Smooth muscle cell (in vitro differentiated cells): ENCODE measurements around the gene DSC3. TPM values are rescaled to one million over a fixed set of nuclear protein-coding genes. Genes with fewer than 3 reads are reported as not detected.
"Not testable (repeated sequence)": the region's sequence is repeated elsewhere in the genome, so short reads cannot be mapped to it uniquely, and the experiment has no call there.

Experiments
- DNase-seq: peaks from one replicate; lab custom pipeline; 2025; ENCODE audit not compliant: unreplicated experiment; lab: John Stamatoyannopoulos, UW
- H2AFZ ChIP-seq: fragments of 200-600 bp; sonication (generic); 2 replicates; pipeline ENCODE4 v1.6.0; 2016; ENCODE audit warnings: antibody characterized with exemption, low read depth, mild to moderate bottlenecking
- H3F3A ChIP-seq: fragments of 200-600 bp; sonication (generic); 2 replicates; pipeline ENCODE4 v1.6.0; 2017; ENCODE audit warnings: antibody characterized with exemption, low read depth
- H3K27ac ChIP-seq: fragments of 200-600 bp; sonication (generic); 2 replicates; pipeline ENCODE4 v1.5.1; 2016; ENCODE audit warnings: low read depth, mild to moderate bottlenecking
- H3K27me3 ChIP-seq: fragments of 200-600 bp; sonication (generic); 2 replicates; pipeline ENCODE4 v1.6.1; 2016; ENCODE audit warnings: low read depth, mild to moderate bottlenecking
- H3K36me3 ChIP-seq: fragments of 200-600 bp; sonication (generic); 2 replicates; pipeline ENCODE4 v1.5.1; 2016; ENCODE audit warnings: low read depth
- H3K4me1 ChIP-seq: fragments of 200-600 bp; sonication (generic); 2 replicates; pipeline ENCODE4 v1.5.1; 2016; ENCODE audit warnings: low read depth
- H3K4me2 ChIP-seq: fragments of 200-600 bp; sonication (generic); 2 replicates; pipeline ENCODE4 v1.6.0; 2016; ENCODE audit warnings: mild to moderate bottlenecking
- H3K4me3 ChIP-seq: fragments of 200-600 bp; sonication (generic); 2 replicates; pipeline ENCODE4 v1.5.1; 2016; ENCODE audit warnings: mild to moderate bottlenecking
- H3K79me2 ChIP-seq: fragments of 200-600 bp; sonication (generic); 2 replicates; pipeline ENCODE4 v1.6.0; 2016; ENCODE audit warnings: low read depth, mild to moderate bottlenecking
- H3K9ac ChIP-seq: fragments of 200-600 bp; sonication (generic); 2 replicates; pipeline ENCODE4 v1.6.0; 2016; ENCODE audit warnings: low read depth
- H3K9me3 ChIP-seq: fragments of 200-600 bp; sonication (generic); replicated peaks from 2 replicates; pipeline ENCODE4 v1.5.1; 2016; ENCODE audit warnings: low read depth
- H4K20me1 ChIP-seq: fragments of 200-600 bp; sonication (generic); 2 replicates; pipeline ENCODE4 v1.6.0; 2016; ENCODE audit warnings: low read depth
- CTCF ChIP-seq: fragments of 200-600 bp; sonication (generic); IDR thresholded peaks from 2 replicates; pipeline ENCODE4 v1.5.1; 2017; ENCODE audit warnings: borderline replicate concordance, mild to moderate bottlenecking, antibody characterized with exemption; ENCODE audit not compliant: insufficient read depth, poor library complexity, severe bottlenecking
- WGBS: methylation state at CpG from one replicate; pipeline ENCODE4 v1.1.7; 2016; ENCODE audit warnings: low lambda C conversion rate; 5-methylcytosine and 5-hydroxymethylcytosine counted together
- polyA plus RNA-seq: library from polyadenylated mRNA; unstranded; fragments of >200 nt; fragmentation: Nextera tagmentation; extraction: Ambion mirVana; gene quantifications from 2 replicates; pipeline ENCODE4 v1.2.1, GENCODE V29; 2016
- total RNA-seq: library from RNA; depleted of rRNA; stranded (reverse); fragments of >200 nt; gene quantifications from 2 replicates; pipeline ENCODE4 v1.2.3, GENCODE V29; 2014

Gene DSC3
- total and polyA plus RNA-seq, 2 experiments from 2014 or later: 3.3 to 43.7 TPM

- Histone ChIP-seq H3K9ac (peak overlapping the region; percentile 24), H3K27ac (no peak overlapping the region), H2AFZ (peak overlapping the region; percentile 86), H3K36me3 (no peaks in the 10 kb centered on the region), H4K20me1 (no peaks in the 10 kb centered on the region), H3K4me1 (peaks cover 9% of the 10 kb centered on the region), H3K4me2 (peak overlapping the region; percentile 89), H3K27me3 (peaks cover 50% of the 10 kb centered on the region), H3K9me3 (no peaks in the 10 kb centered on the region), H3K79me2 (peaks cover 15% of the 10 kb centered on the region), H3K4me3 (peak overlapping the region; percentile 59), H3F3A (no peaks in the 10 kb centered on the region)
- TF ChIP-seq CTCF: no peak
- WGBS: 12% methylated on average over 18 of the region's 18 CpGs
- no peak for DNase-seq
Observed at GRCh38 chr18:31040686-31041270, 1.8 kb downstream of the DSC3 start.

- Histone ChIP-seq H3K36me3 (no peaks in the 10 kb centered on the region), H3F3A (no peaks in the 10 kb centered on the region), H3K4me2 (peak overlapping the region; percentile 89), H3K27ac (no peak overlapping the region), H4K20me1 (no peaks in the 10 kb centered on the region), H3K9ac (no peak overlapping the region), H3K4me1 (peaks cover 9% of the 10 kb centered on the region), H3K9me3 (no peaks in the 10 kb centered on the region), H3K27me3 (peaks cover 50% of the 10 kb centered on the region), H2AFZ (no peak overlapping the region), H3K79me2 (peaks cover 22% of the 10 kb centered on the region), H3K4me3 (peak overlapping the region; percentile 59)
- 54% methylated on average over 3 of the region's 3 CpGs for whole genome bisulfite sequencing
- no peak for TF ChIP-seq CTCF
- DNase-seq: no peak
Observed at GRCh38 chr18:31039426-31039825, 3.1 kb downstream of the DSC3 start.

GRCh38 chr18:31037686-31038085 lies 4.9 kb downstream of the DSC3 start:
- DNase-seq, H3K9me3 ChIP-seq, H3K9ac ChIP-seq, H3F3A ChIP-seq, H4K20me1 ChIP-seq, H3K27ac ChIP-seq, H3K4me3 ChIP-seq, H3K4me1 ChIP-seq, H3K36me3 ChIP-seq, H2AFZ ChIP-seq: not testable (repeated sequence)
- Histone ChIP-seq H3K79me2 (peaks cover 22% of the 10 kb centered on the region), H3K27me3 (peaks cover 38% of the 10 kb centered on the region), H3K4me2 (peak overlapping the region; percentile 3)
- WGBS: 85% methylated on average over 5 of the region's 5 CpGs

- H3K27ac ChIP-seq: no peak overlapping the region
- no peaks in the 10 kb centered on the region for H3K36me3 ChIP-seq
- DNase-seq: no peak
- no peaks in the 10 kb centered on the region for H3F3A ChIP-seq
- H3K4me1 ChIP-seq: no peaks in the 10 kb centered on the region
- H3K9me3 ChIP-seq: no peaks in the 10 kb centered on the region
- no peak overlapping the region for H3K9ac ChIP-seq
- no peak for TF ChIP-seq CTCF
- no peak overlapping the region for H2AFZ ChIP-seq
- no peaks in the 10 kb centered on the region for H4K20me1 ChIP-seq
- H3K4me2 ChIP-seq: no peak overlapping the region
- peaks cover 17% of the 10 kb centered on the region for H3K79me2 ChIP-seq
- WGBS: 89% methylated on average over 4 of the region's 4 CpGs
- peaks cover 7% of the 10 kb centered on the region for H3K27me3 ChIP-seq
- no peak overlapping the region for H3K4me3 ChIP-seq
Observed at GRCh38 chr18:31034541-31034940, 8.0 kb downstream of the DSC3 start.
